NCI-H1417 treated with DMSO at 0.1 percent for 48 hours (cell line): ENCODE results near the gene VPS11.
"Not testable (repeated sequence)": the region's sequence is repeated elsewhere in the genome, so short reads cannot be mapped to it uniquely, and the experiment has no call there.

Source experiments
- DNase-seq: peaks from one replicate; lab custom pipeline; 2025; lab: John Stamatoyannopoulos, UW

The VPS11 gene

GRCh38 chr11:119103161-119103664 is 35.6 kb downstream of the VPS11 start:
- not testable (repeated sequence) for DNase-seq

- DNase-seq: no peak
These were observed 36.2 kb downstream of the VPS11 start for GRCh38 chr11:119103793-119104192.

GRCh38 chr11:119106564-119107537 is 39.2 kb downstream of the VPS11 start, which contains the start of gene C2CD2L:
C2CD2L (plus strand) TSS chr11:119107344; CDS start chr11:119107742, 398 bp downstream.
- peak; percentile 37 for DNase-seq

- DNase-seq: no peak
These were observed 40.0 kb downstream of the VPS11 start for GRCh38 chr11:119107538-119108145.

- DNase-seq: peak; percentile 28
These were observed 40.7 kb downstream of the VPS11 start for GRCh38 chr11:119108146-119108856.

- no peak for DNase-seq
These were observed 41.2 kb downstream of the VPS11 start for GRCh38 chr11:119108857-119109221.

- DNase-seq: no peak
These were observed 42.2 kb downstream of the VPS11 start for GRCh38 chr11:119109843-119110242.

- no peak for DNase-seq
These were observed 42.8 kb downstream of the VPS11 start for GRCh38 chr11:119110439-119110838.

- no peak for DNase-seq
These were observed 43.8 kb downstream of the VPS11 start for GRCh38 chr11:119111361-119111925.

GRCh38 chr11:119112314-119113020 is 44.8 kb downstream of the VPS11 start:
- no peak for DNase-seq

GRCh38 chr11:119113716-119114115 is 46.1 kb downstream of the VPS11 start:
- no peak for DNase-seq

GRCh38 chr11:119114351-119114750 is 46.7 kb downstream of the VPS11 start:
- DNase-seq: no peak

GRCh38 chr11:119115484-119116234 is 48.0 kb downstream of the VPS11 start:
- no peak for DNase-seq

- DNase-seq: no peak
These were observed 48.6 kb downstream of the VPS11 start for GRCh38 chr11:119116235-119116594.

- no peak for DNase-seq
These were observed 49.0 kb downstream of the VPS11 start for GRCh38 chr11:119116601-119117000.

GRCh38 chr11:119117004-119117706 is 49.5 kb downstream of the VPS11 start:
- DNase-seq: no peak

GRCh38 chr11:119118227-119118626 is 50.6 kb downstream of the VPS11 start:
- DNase-seq: no peak

- DNase-seq: no peak
These were observed 51.3 kb downstream of the VPS11 start for GRCh38 chr11:119118946-119119345.

- DNase-seq: no peak
These were observed 53.0 kb downstream of the VPS11 start for GRCh38 chr11:119120639-119121007.
